ACC112 (cell line): ENCODE results near the gene SATB1.

Source experiments
- H2AFZ ChIP-seq: fragments of 200-600 bp; sonication (generic); one replicate; pipeline ENCODE4 v1.6.0; 2017; ENCODE audit warnings: antibody characterized with exemption, low read length; ENCODE audit not compliant: unreplicated experiment
- H3K27ac ChIP-seq: fragments of 200-600 bp; sonication (generic); 2 replicates; pipeline ENCODE4 v1.5.1; 2014; ENCODE audit warnings: low read depth, mild to moderate bottlenecking, antibody characterized with exemption, low read length, moderate library complexity
- H3K27me3 ChIP-seq: fragments of 200-600 bp; sonication (generic); 2 replicates; pipeline ENCODE4 v1.6.1; 2014; ENCODE audit warnings: mild to moderate bottlenecking, antibody characterized with exemption, low read length, moderate library complexity, mixed read lengths; ENCODE audit not compliant: insufficient read depth
- H3K36me3 ChIP-seq: fragments of 200-600 bp; sonication (generic); 2 replicates; pipeline ENCODE4 v1.6.1; 2016; ENCODE audit warnings: mild to moderate bottlenecking, antibody characterized with exemption, low read length, moderate library complexity, mixed read lengths; ENCODE audit not compliant: insufficient read depth
- H3K4me1 ChIP-seq: fragments of 200-600 bp; sonication (generic); one replicate; pipeline ENCODE4 v1.6.1; 2016; ENCODE audit warnings: low read length, mixed read lengths; ENCODE audit not compliant: insufficient read depth, unreplicated experiment, control insufficient read depth
- H3K4me3 ChIP-seq: fragments of 200-600 bp; sonication (generic); 2 replicates; pipeline ENCODE4 v1.5.1; 2014; ENCODE audit warnings: mild to moderate bottlenecking, low read depth, low read length
- H3K79me2 ChIP-seq: fragments of 200-600 bp; sonication (generic); one replicate; pipeline ENCODE4 v1.6.0; 2016; ENCODE audit warnings: low read length; ENCODE audit not compliant: control insufficient read depth, unreplicated experiment, insufficient read depth

The SATB1 gene

DNA sequence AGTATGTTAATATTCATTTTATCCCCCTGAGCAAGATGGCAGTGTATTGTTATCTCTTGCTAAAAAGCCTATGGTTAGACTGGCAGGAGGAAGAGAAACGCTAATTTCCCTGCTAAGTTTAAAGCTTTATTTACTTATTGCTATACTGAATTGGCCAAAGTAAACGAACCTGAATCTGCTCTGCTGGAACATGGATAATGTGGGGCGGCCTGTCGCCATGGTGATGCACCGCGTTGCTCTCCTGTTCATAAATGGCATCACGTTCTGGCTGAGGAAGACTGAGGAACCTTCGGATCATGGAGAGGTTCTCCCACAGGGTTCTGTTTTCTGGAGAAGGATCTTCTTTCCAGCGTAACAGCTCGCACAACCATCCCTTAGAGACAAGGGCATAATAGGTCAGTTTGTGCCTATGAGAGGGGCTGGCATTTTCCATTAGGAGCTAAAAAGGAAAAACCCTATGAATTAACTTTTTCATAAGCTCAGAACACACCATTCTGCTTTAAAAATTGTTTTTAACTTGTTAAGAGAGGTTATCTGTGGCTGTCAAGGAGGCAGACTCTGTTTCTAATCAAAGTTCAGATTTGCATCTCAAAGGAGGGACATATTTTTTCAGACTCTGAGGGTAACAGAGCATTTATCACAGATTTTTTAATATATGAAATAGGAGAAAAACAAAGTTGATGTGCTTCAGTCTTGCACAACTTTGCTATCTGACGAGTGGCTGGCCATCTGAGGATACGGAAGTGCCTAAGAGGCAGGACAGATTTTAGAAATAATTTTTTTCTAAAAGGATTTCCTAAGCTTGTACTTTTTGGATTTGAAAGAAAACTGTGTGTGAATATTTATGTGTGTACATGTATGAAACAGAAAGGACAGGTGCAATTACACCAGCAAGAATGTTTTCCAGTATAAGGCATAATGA is 73.1 kb downstream of the SATB1 start:
- Histone ChIP-seq H3K27me3 (no peaks in the 10 kb centered on the region), H3K79me2 (no peaks in the 10 kb centered on the region), H3K4me1 (no peaks in the 10 kb centered on the region), H3K27ac (no peak overlapping the region), H3K4me3 (no peak overlapping the region), H3K36me3 (no peaks in the 10 kb centered on the region), H2AFZ (no peak overlapping the region)

DNA sequence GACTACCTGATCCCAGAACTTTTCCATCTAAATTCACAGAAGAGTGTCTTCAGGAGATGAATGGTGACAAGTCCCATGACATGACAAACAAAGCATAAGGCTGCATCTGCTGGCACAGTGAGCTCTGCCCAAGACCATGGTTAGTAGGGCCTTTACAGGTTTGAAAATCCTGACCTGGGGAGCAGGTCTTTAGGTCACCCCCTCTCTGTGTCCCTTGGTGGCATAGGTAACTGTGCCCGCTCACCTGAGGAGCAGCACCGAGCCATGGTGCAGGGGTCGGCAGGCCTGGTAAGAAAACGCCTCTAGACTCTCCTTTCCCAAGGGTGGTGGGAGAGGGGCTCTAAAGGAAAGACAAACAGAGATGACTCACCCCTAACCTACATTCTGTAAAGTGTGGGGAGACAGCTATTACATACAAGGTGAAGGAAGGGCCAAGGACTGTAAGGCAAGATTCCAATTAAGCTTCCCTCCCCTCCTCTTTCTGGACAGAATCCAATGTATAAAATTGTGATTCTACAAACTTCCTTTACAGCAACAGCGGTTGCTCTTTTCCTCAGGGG is 74.0 kb downstream of the SATB1 start:
- no peak overlapping the region for H3K4me3 ChIP-seq
- no peaks in the 10 kb centered on the region for H3K27me3 ChIP-seq
- H3K4me1 ChIP-seq, result no peaks in the 10 kb centered on the region
- H3K27ac ChIP-seq, result no peak overlapping the region
- H2AFZ ChIP-seq, result no peak overlapping the region
- H3K36me3 ChIP-seq, result no peaks in the 10 kb centered on the region
- no peaks in the 10 kb centered on the region for H3K79me2 ChIP-seq

DNA sequence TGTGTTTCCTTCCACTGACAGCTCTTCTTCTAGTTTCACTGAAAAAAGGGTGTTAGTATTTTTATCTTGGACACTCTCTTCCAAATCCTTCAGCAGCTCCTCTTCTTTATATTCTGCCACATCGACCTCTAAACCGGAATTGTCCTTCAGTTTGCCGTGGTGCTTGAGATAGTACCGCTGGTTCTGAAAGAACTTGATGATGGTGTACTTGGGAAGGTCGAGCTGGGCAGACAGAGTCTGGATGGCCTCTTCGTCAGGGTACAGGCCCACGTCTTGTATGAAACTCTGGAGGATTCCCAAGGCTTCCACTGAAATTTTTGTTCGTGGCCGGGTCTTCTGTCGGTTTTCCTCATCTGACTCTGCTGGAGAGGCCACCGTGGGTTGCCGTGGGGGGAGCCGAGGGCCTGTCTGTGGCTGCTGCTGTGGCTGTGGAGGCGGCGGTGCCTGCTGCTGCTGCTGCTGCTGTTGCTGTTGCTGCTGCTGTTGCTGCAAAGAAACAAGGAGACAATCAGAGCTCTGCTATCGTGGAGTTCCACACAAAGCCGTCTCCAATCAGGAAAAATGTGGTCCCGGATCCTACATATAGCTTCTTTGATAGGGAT is 75.8 kb downstream of the SATB1 start:
- no peak overlapping the region for H2AFZ ChIP-seq
- no peaks in the 10 kb centered on the region for H3K27me3 ChIP-seq
- no peaks in the 10 kb centered on the region for H3K36me3 ChIP-seq
- H3K4me3 ChIP-seq, result no peak overlapping the region
- no peaks in the 10 kb centered on the region for H3K79me2 ChIP-seq
- no peaks in the 10 kb centered on the region for H3K4me1 ChIP-seq
- H3K27ac ChIP-seq, result no peak overlapping the region

DNA sequence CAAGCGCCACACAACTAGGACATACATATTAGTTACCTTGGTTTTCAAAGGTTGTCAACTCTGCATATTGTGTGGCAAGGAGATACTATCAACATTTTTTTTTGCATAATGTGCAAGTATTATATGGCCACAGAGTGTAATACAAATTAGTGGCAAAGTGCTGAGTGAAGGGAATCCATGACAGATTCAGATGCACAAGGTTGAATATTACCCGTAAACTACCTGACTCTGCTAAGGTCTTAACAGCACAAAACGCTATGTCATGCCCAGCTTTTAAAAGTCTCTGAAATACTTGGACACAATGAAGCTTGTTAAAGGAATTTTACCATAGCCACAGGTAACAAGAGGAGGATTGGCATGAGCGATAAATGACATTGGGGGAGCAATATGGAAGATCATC is 79.0 kb downstream of the SATB1 start:
- H3K4me1 ChIP-seq, result no peaks in the 10 kb centered on the region
- no peak overlapping the region for H3K27ac ChIP-seq

DNA sequence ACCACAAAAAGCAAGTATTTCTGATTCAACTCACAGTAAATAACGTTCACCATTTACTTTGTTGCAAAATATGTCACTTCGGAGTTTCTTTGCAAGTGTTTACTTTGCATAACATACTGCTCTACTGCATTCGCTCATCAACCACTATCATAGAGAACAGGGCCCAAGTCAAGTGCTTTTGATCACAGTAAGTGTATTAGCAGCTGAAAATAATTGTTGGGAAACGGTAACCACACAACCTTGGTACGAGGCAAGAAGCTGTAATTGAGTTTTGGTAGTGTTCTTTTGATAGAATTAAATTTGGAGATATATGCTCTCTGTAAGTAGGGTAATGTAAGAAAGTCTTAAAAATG is 80.1 kb downstream of the SATB1 start:
- no peaks in the 10 kb centered on the region for H3K27me3 ChIP-seq
- no peaks in the 10 kb centered on the region for H3K79me2 ChIP-seq
- no peaks in the 10 kb centered on the region for H3K36me3 ChIP-seq
- H2AFZ ChIP-seq, result no peak overlapping the region
- no peaks in the 10 kb centered on the region for H3K4me1 ChIP-seq
- no peak overlapping the region for H3K27ac ChIP-seq
- H3K4me3 ChIP-seq, result no peak overlapping the region

More for the DNA sequence above, 79.0 kb downstream of the SATB1 start:
- Histone ChIP-seq H3K36me3 (no peaks in the 10 kb centered on the region), H2AFZ (no peak overlapping the region), H3K4me3 (no peak overlapping the region), H3K27me3 (no peaks in the 10 kb centered on the region), H3K79me2 (no peaks in the 10 kb centered on the region)

DNA sequence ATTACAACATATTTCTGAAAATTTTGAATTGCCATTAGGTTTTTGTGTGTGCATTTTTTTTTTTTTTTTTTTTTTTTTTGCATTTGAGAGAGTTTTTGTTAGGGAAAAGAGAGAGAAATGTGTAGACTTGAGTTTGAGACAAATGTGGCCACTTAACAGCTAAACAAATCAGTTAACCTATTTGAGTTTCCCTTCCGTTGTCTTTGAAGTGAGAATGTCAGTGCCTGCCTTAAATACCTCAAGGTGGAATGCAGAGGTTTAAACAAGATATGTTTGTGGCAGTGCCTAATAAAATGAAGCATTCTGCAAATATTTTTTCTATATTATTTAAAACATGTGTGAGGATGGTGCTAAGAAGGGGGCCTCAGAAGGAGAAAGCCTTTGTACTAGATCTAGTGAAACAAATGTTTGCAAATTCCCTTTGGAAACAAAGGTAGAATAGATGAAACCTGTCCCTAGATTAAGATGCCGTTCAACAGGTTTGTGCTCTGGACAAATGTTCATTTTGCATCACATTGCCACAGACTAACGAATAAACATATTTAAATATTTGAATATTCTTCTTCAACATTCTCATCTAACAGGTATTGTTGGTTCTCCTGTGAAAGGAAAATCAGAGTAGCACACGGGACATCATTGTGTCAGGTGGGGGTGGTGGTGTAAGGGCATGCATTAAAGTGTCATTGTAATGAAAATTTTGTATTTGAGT is 80.7 kb downstream of the SATB1 start:
- no peak overlapping the region for H3K4me3 ChIP-seq
- no peak overlapping the region for H3K27ac ChIP-seq
- no peak overlapping the region for H2AFZ ChIP-seq
- no peaks in the 10 kb centered on the region for H3K27me3 ChIP-seq
- H3K4me1 ChIP-seq, result no peaks in the 10 kb centered on the region
- H3K79me2 ChIP-seq, result no peaks in the 10 kb centered on the region
- H3K36me3 ChIP-seq, result no peaks in the 10 kb centered on the region

DNA sequence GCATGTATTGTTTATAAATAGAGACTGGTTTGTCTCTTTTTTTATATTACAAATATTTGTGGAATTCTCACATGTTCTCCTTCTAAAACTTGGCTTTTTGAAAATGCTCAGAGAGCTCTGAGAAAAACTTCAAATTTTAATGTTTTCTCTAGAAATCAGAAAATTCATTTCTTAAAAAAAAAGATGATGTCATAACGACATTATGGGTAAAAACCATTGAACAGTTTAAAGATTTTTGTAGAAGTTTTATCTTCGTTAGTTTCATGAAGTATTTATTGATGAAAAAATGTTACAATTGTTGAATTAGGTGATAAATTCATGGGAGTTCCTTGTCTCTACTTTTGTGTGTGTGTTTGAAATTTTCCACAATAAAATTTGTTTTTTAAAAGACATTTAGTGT is 81.3 kb downstream of the SATB1 start:
- Histone ChIP-seq H3K27ac (no peak overlapping the region), H3K36me3 (no peaks in the 10 kb centered on the region), H3K4me1 (no peaks in the 10 kb centered on the region), H3K4me3 (no peak overlapping the region), H3K79me2 (no peaks in the 10 kb centered on the region), H2AFZ (no peak overlapping the region), H3K27me3 (no peaks in the 10 kb centered on the region)

DNA sequence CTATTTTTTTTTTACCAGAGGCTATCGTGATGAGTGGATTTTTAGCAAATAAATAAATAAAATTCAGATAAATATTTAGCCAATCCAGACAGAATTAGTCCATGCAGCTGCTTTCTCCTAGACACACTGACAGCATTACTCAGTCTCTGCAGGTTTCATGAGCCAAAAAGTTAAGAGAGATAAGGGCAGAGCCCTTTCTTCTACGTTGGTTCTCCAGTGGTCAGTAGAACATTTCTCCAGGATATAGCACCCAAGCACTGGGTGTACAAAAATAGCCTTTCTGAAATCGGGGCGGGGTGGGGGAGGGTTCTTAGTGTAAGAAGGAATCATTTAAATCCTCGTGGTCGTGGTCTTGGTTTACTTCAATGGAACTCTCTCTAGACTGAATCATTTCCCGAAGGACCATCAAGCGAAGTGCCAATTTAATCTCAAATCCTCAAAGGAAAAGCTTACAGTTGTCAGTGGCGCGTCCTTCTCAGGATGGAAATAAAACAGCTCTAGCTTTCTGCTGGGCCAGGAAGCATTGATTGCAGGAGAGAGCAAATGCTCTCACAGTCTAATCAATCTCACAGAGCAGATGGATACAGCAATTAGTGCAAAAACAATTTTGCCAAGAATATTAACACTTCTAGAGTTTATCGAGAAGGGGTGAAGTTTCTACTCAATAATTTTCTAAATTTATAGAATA is 86.2 kb downstream of the SATB1 start:
- Histone ChIP-seq H3K4me1 (peaks cover 5% of the 10 kb centered on the region), H2AFZ (no peak overlapping the region), H3K79me2 (no peaks in the 10 kb centered on the region), H3K27me3 (no peaks in the 10 kb centered on the region), H3K4me3 (no peak overlapping the region), H3K36me3 (no peaks in the 10 kb centered on the region), H3K27ac (no peak overlapping the region)

DNA sequence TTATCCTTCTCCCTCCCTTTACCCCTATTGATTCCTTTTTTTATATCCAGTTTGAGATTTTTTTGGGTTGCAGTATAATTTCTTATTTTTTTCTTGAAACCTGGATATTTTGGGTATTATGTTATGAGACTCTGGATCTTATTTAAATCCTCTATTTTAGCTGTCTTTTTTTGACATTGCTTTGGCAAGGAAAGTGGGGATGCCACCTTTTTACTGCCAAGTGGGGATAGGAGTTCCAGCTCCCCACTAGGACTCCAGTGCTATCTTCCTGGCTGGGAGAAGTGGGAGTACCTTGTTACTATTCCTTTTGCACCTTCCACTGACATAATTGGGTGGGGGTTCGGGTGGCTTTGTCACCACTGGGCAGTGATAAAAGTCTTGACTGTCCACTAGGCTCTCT is 87.9 kb downstream of the SATB1 start:
- peaks cover 5% of the 10 kb centered on the region for H3K4me1 ChIP-seq
- no peaks in the 10 kb centered on the region for H3K27me3 ChIP-seq
- no peaks in the 10 kb centered on the region for H3K36me3 ChIP-seq
- H3K27ac ChIP-seq, result no peak overlapping the region
- no peak overlapping the region for H3K4me3 ChIP-seq
- H2AFZ ChIP-seq, result no peak overlapping the region
- no peaks in the 10 kb centered on the region for H3K79me2 ChIP-seq

DNA sequence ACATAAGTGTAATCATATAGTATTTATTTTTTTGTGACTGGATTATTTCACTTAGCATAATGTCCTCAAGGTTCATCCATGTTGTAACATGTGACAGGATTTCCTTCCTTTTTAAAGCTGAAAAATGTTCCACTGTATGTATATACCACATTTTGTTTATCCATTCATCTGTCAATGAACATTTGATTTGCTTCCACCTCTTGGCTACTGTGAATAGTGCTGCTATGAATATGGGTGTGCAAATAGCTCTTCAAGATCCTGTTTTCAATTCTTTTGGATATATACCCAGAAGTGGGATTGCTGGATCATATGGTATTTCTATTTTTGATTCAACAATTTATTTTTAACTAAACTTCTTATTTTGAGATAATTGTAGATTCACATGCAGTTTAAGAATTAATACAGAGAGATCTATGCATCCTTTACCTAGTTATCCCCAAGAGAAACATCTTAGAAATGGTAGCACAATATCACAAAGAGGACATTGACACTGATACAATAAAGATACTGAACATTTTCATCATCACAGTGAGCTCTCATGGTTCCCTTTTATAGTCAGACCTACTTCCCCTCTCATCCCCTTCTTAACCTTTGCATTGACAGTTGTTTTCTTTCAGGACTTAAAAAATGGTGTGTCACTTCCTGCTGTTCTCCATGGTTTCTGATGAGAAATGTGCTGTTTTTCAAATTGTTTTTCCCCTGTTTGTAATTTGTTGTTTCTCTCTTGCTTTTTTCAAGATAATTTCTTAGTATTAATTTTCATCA is 90.1 kb downstream of the SATB1 start:
- H2AFZ ChIP-seq, result no peak overlapping the region
- no peak overlapping the region for H3K4me3 ChIP-seq
- peaks cover 5% of the 10 kb centered on the region for H3K4me1 ChIP-seq
- H3K36me3 ChIP-seq, result no peaks in the 10 kb centered on the region
- no peaks in the 10 kb centered on the region for H3K79me2 ChIP-seq
- no peaks in the 10 kb centered on the region for H3K27me3 ChIP-seq
- no peak overlapping the region for H3K27ac ChIP-seq
